GM12878 (cell line): ENCODE measurements around the gene THADA. TPM values are rescaled to one million over a fixed set of nuclear protein-coding genes. Genes with fewer than 3 reads are reported as not detected.

ENCODE experiments used
- BACH1 ChIP-seq: fragments of 450-650 bp; IDR thresholded peaks from 2 replicates; pipeline ENCODE4 v1.6.1; 2017; ENCODE audit warnings: mild to moderate bottlenecking, borderline replicate concordance
- BCL11A ChIP-seq: IDR thresholded peaks from 2 replicates; pipeline ENCODE4 v1.6.1; 2011; ENCODE audit warnings: low read depth, low read length
- CBX5 ChIP-seq: sonication (generic); IDR thresholded peaks from 2 replicates; pipeline ENCODE4 v1.6.1; 2016; ENCODE audit warnings: low read depth, moderate library complexity, mild to moderate bottlenecking, inconsistent platforms
- DPF2 ChIP-seq: fragments of 450-650 bp; IDR thresholded peaks from 2 replicates; pipeline ENCODE4 v1.6.1; 2017; ENCODE audit warnings: mild to moderate bottlenecking
- EED ChIP-seq: sonication (generic); IDR thresholded peaks from 2 replicates; pipeline ENCODE4 v1.6.1; 2016; ENCODE audit warnings: antibody characterized with exemption, low read depth
- IKZF1 ChIP-seq: fragments of 450-650 bp; conservative IDR thresholded peaks from 2 replicates; pipeline ENCODE4 v1.6.1; 2017; ENCODE audit warnings: antibody characterized with exemption, mild to moderate bottlenecking
- IRF4 ChIP-seq: IDR thresholded peaks from 2 replicates; pipeline ENCODE4 v1.6.1; 2011; ENCODE audit warnings: low read depth, low read length
- MEF2B ChIP-seq: fragments of 450-650 bp; IDR thresholded peaks from 2 replicates; pipeline ENCODE4 v1.6.1; 2018; ENCODE audit warnings: mild to moderate bottlenecking, moderate library complexity; ENCODE audit not compliant: partially characterized antibody, poor library complexity, severe bottlenecking
- MLLT1 ChIP-seq: fragments of 450-650 bp; IDR thresholded peaks from 2 replicates; pipeline ENCODE4 v1.6.1; 2016; ENCODE audit warnings: mild to moderate bottlenecking
- NFIC ChIP-seq: IDR thresholded peaks from 2 replicates; pipeline ENCODE4 v1.6.1; 2012; ENCODE audit warnings: low read depth, mild to moderate bottlenecking, inconsistent platforms, low read length, moderate library complexity
- PAX8 ChIP-seq: fragments of 450-650 bp; IDR thresholded peaks from 2 replicates; pipeline ENCODE4 v1.6.1; 2017; ENCODE audit warnings: mild to moderate bottlenecking, moderate library complexity
- PRDM15 ChIP-seq: fragments of 450-650 bp; formaldehyde crosslinking; IDR thresholded peaks from 2 replicates; pipeline ENCODE4 v1.4.0; 2020; ENCODE audit warnings: mild to moderate bottlenecking, moderate library complexity
- polyA plus RNA-seq, 11 experiments: library from polyadenylated mRNA; depleted of rRNA in 4 of 11; unstranded in 6 of 11; stranded (reverse) in 5 of 11; fragments of >200 nt; fragmentation: Nextera tagmentation in 4 of 11; fragmentation: Illumina TruSeq in 1 of 11; extraction: Ambion mirVana in 4 of 11; extraction: Trizol in 1 of 11; gene quantifications; 1 replicate in 1 of 11; 2 replicates in 10 of 11; pipeline versions ENCODE4 v1.2.1 to v1.2.3, GENCODE V29; 2011 to 2016; ENCODE audit warnings: inconsistent platforms in 2 of 11, missing spikeins in 2 of 11, low read depth in 1 of 11
- total RNA-seq, 4 experiments: library from RNA; depleted of rRNA in 3 of 4; stranded (reverse); fragments of >200 nt in 3 of 4; fragmentation: Illumina TruSeq in 1 of 4; extraction: Trizol in 1 of 4; gene quantifications; 2 replicates each; pipeline versions ENCODE4 v1.2.1 to v1.2.3, GENCODE V29; 2013 to 2021
- TF ChIP-seq, protein P1 (sequence below): fragments of 450-650 bp; IDR thresholded peaks from 2 replicates; pipeline ENCODE4 v1.6.1; 2017; ENCODE audit warnings: antibody characterized with exemption, mild to moderate bottlenecking, moderate library complexity
- TF ChIP-seq, protein P2 (sequence below), 3 experiments: IDR thresholded peaks in 2 of 3; conservative IDR thresholded peaks in 1 of 3; 2 replicates each; pipeline ENCODE4 v1.5.1; 2011; ENCODE audit warnings: low read depth in 3 of 3, low read length in 3 of 3, mild to moderate bottlenecking in 3 of 3, control low read depth in 2 of 3, moderate library complexity in 2 of 3, inconsistent platforms in 1 of 3, mixed read lengths in 1 of 3; ENCODE audit not compliant: control insufficient read depth in 2 of 3, insufficient read depth in 1 of 3; ENCODE audit errors: extremely low read depth in 1 of 3
- TF ChIP-seq, protein P3 (sequence below): IDR thresholded peaks from 2 replicates; pipeline ENCODE4 v1.6.1; 2012; ENCODE audit warnings: mild to moderate bottlenecking, low read depth, low read length

The THADA gene
- total and polyA plus RNA-seq, 10 of the 15 experiments (the other 5 are each of a cell fraction or from before 2014, with no cell fraction given) = 14.6 to 33.2 (median 23.2) TPM

- TF ChIP-seq, protein P1, sequence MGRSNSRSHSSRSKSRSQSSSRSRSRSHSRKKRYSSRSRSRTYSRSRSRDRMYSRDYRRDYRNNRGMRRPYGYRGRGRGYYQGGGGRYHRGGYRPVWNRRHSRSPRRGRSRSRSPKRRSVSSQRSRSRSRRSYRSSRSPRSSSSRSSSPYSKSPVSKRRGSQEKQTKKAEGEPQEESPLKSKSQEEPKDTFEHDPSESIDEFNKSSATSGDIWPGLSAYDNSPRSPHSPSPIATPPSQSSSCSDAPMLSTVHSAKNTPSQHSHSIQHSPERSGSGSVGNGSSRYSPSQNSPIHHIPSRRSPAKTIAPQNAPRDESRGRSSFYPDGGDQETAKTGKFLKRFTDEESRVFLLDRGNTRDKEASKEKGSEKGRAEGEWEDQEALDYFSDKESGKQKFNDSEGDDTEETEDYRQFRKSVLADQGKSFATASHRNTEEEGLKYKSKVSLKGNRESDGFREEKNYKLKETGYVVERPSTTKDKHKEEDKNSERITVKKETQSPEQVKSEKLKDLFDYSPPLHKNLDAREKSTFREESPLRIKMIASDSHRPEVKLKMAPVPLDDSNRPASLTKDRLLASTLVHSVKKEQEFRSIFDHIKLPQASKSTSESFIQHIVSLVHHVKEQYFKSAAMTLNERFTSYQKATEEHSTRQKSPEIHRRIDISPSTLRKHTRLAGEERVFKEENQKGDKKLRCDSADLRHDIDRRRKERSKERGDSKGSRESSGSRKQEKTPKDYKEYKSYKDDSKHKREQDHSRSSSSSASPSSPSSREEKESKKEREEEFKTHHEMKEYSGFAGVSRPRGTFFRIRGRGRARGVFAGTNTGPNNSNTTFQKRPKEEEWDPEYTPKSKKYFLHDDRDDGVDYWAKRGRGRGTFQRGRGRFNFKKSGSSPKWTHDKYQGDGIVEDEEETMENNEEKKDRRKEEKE = no peak
- TF ChIP-seq CBX5 = no peak
- TF ChIP-seq, protein P2, sequence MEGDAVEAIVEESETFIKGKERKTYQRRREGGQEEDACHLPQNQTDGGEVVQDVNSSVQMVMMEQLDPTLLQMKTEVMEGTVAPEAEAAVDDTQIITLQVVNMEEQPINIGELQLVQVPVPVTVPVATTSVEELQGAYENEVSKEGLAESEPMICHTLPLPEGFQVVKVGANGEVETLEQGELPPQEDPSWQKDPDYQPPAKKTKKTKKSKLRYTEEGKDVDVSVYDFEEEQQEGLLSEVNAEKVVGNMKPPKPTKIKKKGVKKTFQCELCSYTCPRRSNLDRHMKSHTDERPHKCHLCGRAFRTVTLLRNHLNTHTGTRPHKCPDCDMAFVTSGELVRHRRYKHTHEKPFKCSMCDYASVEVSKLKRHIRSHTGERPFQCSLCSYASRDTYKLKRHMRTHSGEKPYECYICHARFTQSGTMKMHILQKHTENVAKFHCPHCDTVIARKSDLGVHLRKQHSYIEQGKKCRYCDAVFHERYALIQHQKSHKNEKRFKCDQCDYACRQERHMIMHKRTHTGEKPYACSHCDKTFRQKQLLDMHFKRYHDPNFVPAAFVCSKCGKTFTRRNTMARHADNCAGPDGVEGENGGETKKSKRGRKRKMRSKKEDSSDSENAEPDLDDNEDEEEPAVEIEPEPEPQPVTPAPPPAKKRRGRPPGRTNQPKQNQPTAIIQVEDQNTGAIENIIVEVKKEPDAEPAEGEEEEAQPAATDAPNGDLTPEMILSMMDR (IDR thresholded peaks at IDR 0.05 in 2 of 3, conservative IDR thresholded peaks at IDR 0.05 in 1 of 3; ENCODE audit: control insufficient read depth in 2 of 3, extremely low read depth in 1 of 3, insufficient read depth in 1 of 3, low read depth in 3 of 3, low read length in 3 of 3) = no peak
- peak; percentile 63; the same call in 1 of the 2 replicates for TF ChIP-seq NFIC
- TF ChIP-seq DPF2 = peak; percentile 74
- TF ChIP-seq MLLT1 = 0 out of 2 replicates have a peak, but pooled peaks have one; percentile 33
- TF ChIP-seq MEF2B = peak; percentile 11
- TF ChIP-seq, protein P3, sequence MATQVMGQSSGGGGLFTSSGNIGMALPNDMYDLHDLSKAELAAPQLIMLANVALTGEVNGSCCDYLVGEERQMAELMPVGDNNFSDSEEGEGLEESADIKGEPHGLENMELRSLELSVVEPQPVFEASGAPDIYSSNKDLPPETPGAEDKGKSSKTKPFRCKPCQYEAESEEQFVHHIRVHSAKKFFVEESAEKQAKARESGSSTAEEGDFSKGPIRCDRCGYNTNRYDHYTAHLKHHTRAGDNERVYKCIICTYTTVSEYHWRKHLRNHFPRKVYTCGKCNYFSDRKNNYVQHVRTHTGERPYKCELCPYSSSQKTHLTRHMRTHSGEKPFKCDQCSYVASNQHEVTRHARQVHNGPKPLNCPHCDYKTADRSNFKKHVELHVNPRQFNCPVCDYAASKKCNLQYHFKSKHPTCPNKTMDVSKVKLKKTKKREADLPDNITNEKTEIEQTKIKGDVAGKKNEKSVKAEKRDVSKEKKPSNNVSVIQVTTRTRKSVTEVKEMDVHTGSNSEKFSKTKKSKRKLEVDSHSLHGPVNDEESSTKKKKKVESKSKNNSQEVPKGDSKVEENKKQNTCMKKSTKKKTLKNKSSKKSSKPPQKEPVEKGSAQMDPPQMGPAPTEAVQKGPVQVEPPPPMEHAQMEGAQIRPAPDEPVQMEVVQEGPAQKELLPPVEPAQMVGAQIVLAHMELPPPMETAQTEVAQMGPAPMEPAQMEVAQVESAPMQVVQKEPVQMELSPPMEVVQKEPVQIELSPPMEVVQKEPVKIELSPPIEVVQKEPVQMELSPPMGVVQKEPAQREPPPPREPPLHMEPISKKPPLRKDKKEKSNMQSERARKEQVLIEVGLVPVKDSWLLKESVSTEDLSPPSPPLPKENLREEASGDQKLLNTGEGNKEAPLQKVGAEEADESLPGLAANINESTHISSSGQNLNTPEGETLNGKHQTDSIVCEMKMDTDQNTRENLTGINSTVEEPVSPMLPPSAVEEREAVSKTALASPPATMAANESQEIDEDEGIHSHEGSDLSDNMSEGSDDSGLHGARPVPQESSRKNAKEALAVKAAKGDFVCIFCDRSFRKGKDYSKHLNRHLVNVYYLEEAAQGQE = no peak
- peak; percentile 60 for TF ChIP-seq BACH1
- peak; percentile 94 for TF ChIP-seq IKZF1
- peak; percentile 53; the same call in 1 of the 2 replicates for TF ChIP-seq IRF4
- peak; percentile 97 for TF ChIP-seq EED
- TF ChIP-seq PAX8 = no peak
- TF ChIP-seq BCL11A = 0 out of 2 replicates have a peak, but pooled peaks have one; percentile 36
- no peak for TF ChIP-seq PRDM15
Measured at GRCh38 chr2:43559391-43560230, 36.2 kb downstream of the THADA start (continued).
